GM12878 (cell line): ENCODE measurements around the gene KCNJ16.

ENCODE experiments used
- ATF2 ChIP-seq: IDR thresholded peaks from 2 replicates; pipeline ENCODE4 v1.6.1; 2012; ENCODE audit warnings: low read length, inconsistent platforms
- BRCA1 ChIP-seq: IDR thresholded peaks from 2 replicates; pipeline ENCODE4 v1.6.1; 2011; ENCODE audit warnings: low read depth, low read length, improper control_type of control experiment
- CTCF ChIP-seq, 3 experiments: IDR thresholded peaks in 2 of 3; conservative IDR thresholded peaks in 1 of 3; 2 replicates each; pipeline ENCODE4 v1.5.1; 2011; ENCODE audit warnings: low read depth in 3 of 3, low read length in 3 of 3, mild to moderate bottlenecking in 3 of 3, control low read depth in 2 of 3, moderate library complexity in 2 of 3, inconsistent platforms in 1 of 3, mixed read lengths in 1 of 3; ENCODE audit not compliant: control insufficient read depth in 2 of 3, insufficient read depth in 1 of 3; ENCODE audit errors: extremely low read depth in 1 of 3
- KLF5 ChIP-seq: fragments of 450-650 bp; IDR thresholded peaks from 2 replicates; pipeline ENCODE4 v1.6.1; 2014; ENCODE audit warnings: mild to moderate bottlenecking; ENCODE audit not compliant: partially characterized antibody
- NFYA ChIP-seq: IDR thresholded peaks from 2 replicates; pipeline ENCODE4 v1.6.1; 2011; ENCODE audit warnings: low read depth, mild to moderate bottlenecking, low read length, improper control_type of control experiment, borderline replicate concordance
- POLR2AphosphoS5 ChIP-seq: IDR thresholded peaks from 2 replicates; pipeline ENCODE4 v1.6.1; 2011; ENCODE audit warnings: mild to moderate bottlenecking, low read length, inconsistent platforms
- RBBP5 ChIP-seq: fragments of 200-600 bp; sonication (generic); conservative IDR thresholded peaks from 2 replicates; pipeline ENCODE4 v1.6.1; 2016

GRCh38 chr17:70134042-70134441, 59.0 kb downstream of the KCNJ16 start:
- TF ChIP-seq CTCF (IDR thresholded peaks at IDR 0.05 in 2 of 3, conservative IDR thresholded peaks at IDR 0.05 in 1 of 3; ENCODE audit: control insufficient read depth in 2 of 3, extremely low read depth in 1 of 3, insufficient read depth in 1 of 3, low read depth in 3 of 3, low read length in 3 of 3) = no peak
- no peak for TF ChIP-seq BRCA1
- no peak for TF ChIP-seq POLR2AphosphoS5
- no peak for TF ChIP-seq NFYA
- TF ChIP-seq KLF5 = no peak
- TF ChIP-seq ATF2 = no peak
- TF ChIP-seq RBBP5 = no peak
